Keratinocyte (primary cell): Measurements from ENCODE around the gene KLRC3.

ENCODE experiments used
- CTCF ChIP-seq, 3 experiments: IDR thresholded peaks in 1 of 3; conservative IDR thresholded peaks in 1 of 3; optimal IDR thresholded peaks in 1 of 3; 2 replicates in 2 of 3; 3 replicates in 1 of 3; pipeline versions ENCODE3 to v1.5.1; 2011; ENCODE audit warnings: low read length in 3 of 3, mild to moderate bottlenecking in 3 of 3, moderate library complexity in 2 of 3, control low read depth in 1 of 3, inconsistent platforms in 1 of 3; ENCODE audit not compliant: insufficient read depth in 2 of 3; ENCODE audit errors: extremely low read depth in 1 of 3
- EZH2 ChIP-seq: IDR thresholded peaks from one replicate; pipeline ENCODE4 v1.6.1; 2012; ENCODE audit warnings: inconsistent platforms, mild to moderate bottlenecking, low read length, moderate library complexity

- TF ChIP-seq CTCF (optimal IDR thresholded peaks at IDR 0.05 in 1 of 3, IDR thresholded peaks at IDR 0.05 in 1 of 3, conservative IDR thresholded peaks at IDR 0.05 in 1 of 3; ENCODE audit: extremely low read depth in 1 of 3, insufficient read depth in 2 of 3, low read length in 3 of 3) (no peak), EZH2 (no peak)
Measured at GRCh38 chr12:10368206-10369171, 51.9 kb downstream of the KLRC3 start.
